Keratinocyte (primary cell): Measurements from ENCODE around the gene LSG1. TPM values are rescaled to one million over a fixed set of nuclear protein-coding genes. Genes with fewer than 3 reads are reported as not detected.

Source experiments
- DNase-seq: peaks from one replicate; pipeline ENCODE4 v3.0.0-alpha.2; 2011; ENCODE audit warnings: low read depth, missing footprints, low spot score
- FAIRE-seq: peaks from 2 replicates; lab custom pipeline; 2011; peaks lifted over from hg19 to GRCh38; lab: Jason Lieb, UNC
- H2AFZ ChIP-seq: 2 replicates; pipeline ENCODE4 v1.6.0; 2012; ENCODE audit warnings: low read length, control low read depth, inconsistent platforms; ENCODE audit not compliant: control insufficient read depth
- H3K27ac ChIP-seq: 2 replicates; pipeline ENCODE4 v1.5.1; 2011; ENCODE audit warnings: low read length; ENCODE audit not compliant: control insufficient read depth, insufficient read depth
- H3K27me3 ChIP-seq: 3 replicates; pipeline ENCODE4 v1.6.0; 2011; ENCODE audit warnings: low read length; ENCODE audit not compliant: control insufficient read depth, insufficient read depth; ENCODE audit errors: extremely low read depth
- H3K36me3 ChIP-seq, 2 experiments: 2 replicates in 1 of 2; 3 replicates in 1 of 2; pipeline ENCODE4 v1.5.1; 2011; ENCODE audit warnings: low read length in 2 of 2, mild to moderate bottlenecking in 1 of 2; ENCODE audit not compliant: control insufficient read depth in 2 of 2, insufficient read depth in 2 of 2; ENCODE audit errors: extremely low read depth in 1 of 2
- H3K4me1 ChIP-seq: 3 replicates; pipeline ENCODE4 v1.5.1; 2011; ENCODE audit warnings: low read length; ENCODE audit not compliant: control insufficient read depth, insufficient read depth; ENCODE audit errors: extremely low read depth
- H3K4me2 ChIP-seq: 3 replicates; pipeline ENCODE4 v1.6.0; 2011; ENCODE audit warnings: low read depth, low read length; ENCODE audit not compliant: control insufficient read depth, insufficient read depth; ENCODE audit errors: extremely low read depth
- H3K4me3 ChIP-seq, 3 experiments: fragments of 200-600 bp in 1 of 3; sonication (generic) in 1 of 3; 2 replicates in 2 of 3; 3 replicates in 1 of 3; pipeline ENCODE4 v1.5.1; 2011 to 2016; ENCODE audit warnings: low read length in 3 of 3, mild to moderate bottlenecking in 3 of 3, control low read depth in 2 of 3, inconsistent platforms in 1 of 3, low read depth in 1 of 3, mixed read lengths in 1 of 3, mixed run types in 1 of 3, moderate library complexity in 1 of 3; ENCODE audit not compliant: control insufficient read depth in 2 of 3, insufficient read depth in 2 of 3; ENCODE audit errors: extremely low read depth in 1 of 3
- H3K79me2 ChIP-seq: 2 replicates; pipeline ENCODE4 v1.6.0; 2012; ENCODE audit warnings: low read length; ENCODE audit not compliant: control insufficient read depth, insufficient read depth
- H3K9ac ChIP-seq: 3 replicates; pipeline ENCODE4 v1.6.0; 2011; ENCODE audit warnings: low read length; ENCODE audit not compliant: control insufficient read depth, insufficient read depth; ENCODE audit errors: extremely low read depth
- H3K9me1 ChIP-seq: 3 replicates; pipeline ENCODE4 v1.6.0; 2011; ENCODE audit warnings: low read length; ENCODE audit not compliant: control insufficient read depth, insufficient read depth; ENCODE audit errors: extremely low read depth
- H3K9me3 ChIP-seq: 2 replicates; pipeline ENCODE4 v1.5.1; 2012; ENCODE audit warnings: low read depth, low read length; ENCODE audit not compliant: control insufficient read depth
- H4K20me1 ChIP-seq: 3 replicates; pipeline ENCODE4 v1.6.0; 2011; ENCODE audit warnings: low read length; ENCODE audit not compliant: control insufficient read depth, insufficient read depth; ENCODE audit errors: extremely low read depth
- CTCF ChIP-seq, 3 experiments: IDR thresholded peaks in 1 of 3; conservative IDR thresholded peaks in 1 of 3; optimal IDR thresholded peaks in 1 of 3; 2 replicates in 2 of 3; 3 replicates in 1 of 3; pipeline versions ENCODE3 to v1.5.1; 2011; ENCODE audit warnings: low read length in 3 of 3, mild to moderate bottlenecking in 3 of 3, moderate library complexity in 2 of 3, control low read depth in 1 of 3, inconsistent platforms in 1 of 3; ENCODE audit not compliant: insufficient read depth in 2 of 3; ENCODE audit errors: extremely low read depth in 1 of 3
- EZH2 ChIP-seq: IDR thresholded peaks from one replicate; pipeline ENCODE4 v1.6.1; 2012; ENCODE audit warnings: inconsistent platforms, mild to moderate bottlenecking, low read length, moderate library complexity
- dilution Hi-C: fragments of 300-500 bp; cut with MboI; formaldehyde crosslinking; loops from one replicate; pipeline ENCODE4 v1.7.0; 2020; ENCODE audit warnings: low sequenced_read_pairs; ENCODE audit not compliant: extremely low pct_ligation_motif_present
- polyA plus RNA-seq, 5 experiments: library from polyadenylated mRNA; depleted of rRNA in 3 of 5; stranded (reverse) in 3 of 5; stranded (forward) in 1 of 5; unstranded in 1 of 5; fragments of >200 nt; gene quantifications; 1 replicate in 1 of 5; 2 replicates in 3 of 5; 3 replicates in 1 of 5; pipeline versions ENCODE4 v1.2.1 to v1.2.3, GENCODE V29; 2011 to 2012; ENCODE audit warnings: missing spikeins in 2 of 5, low read depth in 1 of 5, low replicate concordance in 1 of 5

LSG1 gene
- polyA plus RNA-seq, 1 donor (not counting 4 experiments of a cell fraction or from before 2014, with no cell fraction given), result 40.7 TPM

GRCh38 chr3:194633349-194634004 lies 38.5 kb downstream of the LSG1 start, which contains the start of gene TMEM44:
Gene TMEM44, minus strand, starts transcription at chr3:194633419. Its CDS starts 204 bp downstream, at chr3:194633215.
- Histone ChIP-seq H3K9me1 (no peaks in the 10 kb centered on the region), H3K79me2 (peaks cover 5% of the 10 kb centered on the region), H2AFZ (peak within 1 kb of the TSS; percentile 78), H3K36me3 (peaks cover 0 to under 1% of the 10 kb centered on the region in 2 experiments), H3K4me3 (peak within 1 kb of the TSS; percentile 58 to 85 (median 78)), H3K27me3 (no peaks in the 10 kb centered on the region), H3K4me2 (peak within 1 kb of the TSS; percentile 82), H4K20me1 (no peaks in the 10 kb centered on the region), H3K9ac (peak within 1 kb of the TSS; percentile 74), H3K9me3 (peaks cover 4% of the 10 kb centered on the region), H3K27ac (peak within 1 kb of the TSS; percentile 52), H3K4me1 (no peaks in the 10 kb centered on the region)
- TF ChIP-seq CTCF (optimal IDR thresholded peaks at IDR 0.05 in 1 of 3, IDR thresholded peaks at IDR 0.05 in 1 of 3, conservative IDR thresholded peaks at IDR 0.05 in 1 of 3; ENCODE audit: extremely low read depth in 1 of 3, insufficient read depth in 2 of 3, low read length in 3 of 3) (peak in 2 of 3 experiments; percentile 46 to 62), EZH2 (no peak)
- FAIRE-seq (no peak), DNase-seq (peak; percentile 46)
- dilution Hi-C loops, result no loop called here

DNA sequence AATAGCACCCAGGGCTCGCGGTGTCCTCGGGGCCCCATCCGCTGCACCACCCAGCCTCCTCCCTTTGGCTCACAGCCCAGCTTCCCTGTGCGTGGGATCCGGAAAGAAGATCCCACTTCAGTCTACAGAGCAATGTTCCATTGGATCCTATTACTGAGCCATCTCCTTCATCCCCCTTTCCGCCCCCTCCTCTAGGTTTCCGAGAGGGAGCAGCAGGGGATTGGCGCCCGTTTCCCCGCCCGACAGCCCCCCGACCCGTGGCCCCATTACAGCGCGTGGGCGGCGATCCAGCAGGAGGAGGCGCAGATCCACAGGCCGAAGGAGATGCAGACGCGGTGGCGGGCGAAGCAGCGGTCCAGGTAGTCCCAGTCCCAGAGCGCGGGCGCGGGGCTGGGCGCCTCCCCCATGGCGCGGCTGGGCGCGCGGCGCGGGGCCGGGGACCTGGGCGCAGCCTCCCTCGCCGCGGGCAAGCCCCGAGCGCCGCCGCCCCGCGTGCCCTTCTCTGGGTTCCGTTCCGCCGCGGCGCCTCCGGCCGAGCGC lies 39.1 kb downstream of the LSG1 start:
- TF ChIP-seq EZH2 (no peak), CTCF (optimal IDR thresholded peaks at IDR 0.05 in 1 of 3, IDR thresholded peaks at IDR 0.05 in 1 of 3, conservative IDR thresholded peaks at IDR 0.05 in 1 of 3; ENCODE audit: extremely low read depth in 1 of 3, insufficient read depth in 2 of 3, low read length in 3 of 3) (no peak)
- H3K27ac ChIP-seq, result peak overlapping the region; percentile 52
- no peaks in the 10 kb centered on the region for H4K20me1 ChIP-seq
- no peaks in the 10 kb centered on the region for H3K4me1 ChIP-seq
- no peak for DNase-seq
- H3K4me2 ChIP-seq, result peak overlapping the region; percentile 82
- dilution Hi-C loops, result no loop called here
- peaks cover 5% of the 10 kb centered on the region for H3K79me2 ChIP-seq
- H3K4me3 ChIP-seq, result peak overlapping the region; percentile 58 to 85 (median 78)
- H3K27me3 ChIP-seq, result no peaks in the 10 kb centered on the region
- peaks cover 4% of the 10 kb centered on the region for H3K9me3 ChIP-seq
- H3K36me3 ChIP-seq, result peaks cover 0 to 4% of the 10 kb centered on the region in 2 experiments
- H2AFZ ChIP-seq, result peak overlapping the region; percentile 78
- no peak for FAIRE-seq
- peak overlapping the region; percentile 74 for H3K9ac ChIP-seq
- no peaks in the 10 kb centered on the region for H3K9me1 ChIP-seq
